Heart left ventricle (tissue), 16 donors: ENCODE data around the gene MAP4K5. TPM values are rescaled to one million over a fixed set of nuclear protein-coding genes. Genes with fewer than 3 reads are reported as not detected.

Source experiments
- ATAC-seq, 4 donors: fragments of 200-7000 bp; cut with Tn5 transposase; one replicate each; pipeline ENCODE4 v1.9.1; 2020 to 2022; ENCODE audit warnings: moderate library complexity in 4 of 4, mild to moderate bottlenecking in 3 of 4, moderate number of reproducible peaks in 1 of 4
- DNase-seq, 5 donors: peaks; one replicate each; pipeline ENCODE4 v3.0.0-alpha.2; 2020
- H3K27ac ChIP-seq, 12 donors: fragments of 200-600 bp; sonication (generic) in 4 of 12; one replicate each; pipeline versions ENCODE4 v1.5.0 to v1.8.0; 2016 to 2022; ENCODE audit warnings: mild to moderate bottlenecking in 2 of 12
- H3K27me3 ChIP-seq, 9 donors: fragments of 200-600 bp; sonication (generic) in 2 of 9; one replicate each; pipeline versions ENCODE4 v1.5.1 to v1.8.0; 2016 to 2022; ENCODE audit warnings: mild to moderate bottlenecking in 3 of 9
- H3K36me3 ChIP-seq, 9 donors: fragments of 200-600 bp; sonication (generic) in 2 of 9; one replicate each; pipeline versions ENCODE4 v1.5.0 to v1.8.0; 2018 to 2022; ENCODE audit warnings: mild to moderate bottlenecking in 2 of 9
- H3K4me1 ChIP-seq, 12 donors: fragments of 200-600 bp; sonication (generic) in 4 of 12; one replicate each; pipeline versions ENCODE4 v1.5.0 to v1.8.0; 2016 to 2022; ENCODE audit warnings: mild to moderate bottlenecking in 3 of 12
- H3K4me3 ChIP-seq, 12 donors: fragments of 200-600 bp; sonication (generic) in 4 of 12; one replicate each; pipeline versions ENCODE4 v1.5.0 to v1.8.0; 2017 to 2022; ENCODE audit warnings: mild to moderate bottlenecking in 9 of 12, moderate library complexity in 4 of 12
- H3K9me3 ChIP-seq, 12 donors: fragments of 200-600 bp; sonication (generic) in 4 of 12; one replicate each; pipeline versions ENCODE4 v1.5.0 to v1.8.0; 2016 to 2022; ENCODE audit warnings: mild to moderate bottlenecking in 1 of 12
- CTCF ChIP-seq, 12 donors: fragments of 200-600 bp; sonication (generic) in 4 of 12; IDR thresholded peaks; one replicate each; pipeline versions ENCODE4 v1.5.0 to v1.8.0; 2018 to 2022; ENCODE audit warnings: antibody characterized with exemption in 12 of 12, mild to moderate bottlenecking in 5 of 12
- POLR2A ChIP-seq, 2 donors: fragments of 450-650 bp; IDR thresholded peaks; one replicate each; pipeline ENCODE4 v1.6.1; 2017; ENCODE audit warnings: antibody characterized with exemption in 2 of 2, mild to moderate bottlenecking in 2 of 2, moderate library complexity in 2 of 2
- WGBS, 4 donors: extraction: QIAGEN DNeasy Blood & Tissue Kit in 2 of 4; methylation state at CpG; one replicate each; pipeline versions ENCODE4 v1.1.5 to v1.1.7; 2013 to 2018; 5-methylcytosine and 5-hydroxymethylcytosine counted together
- intact Hi-C, 10 donors: fragments of 100-400 bp; cut with DNase I; formaldehyde crosslinking; loops; one replicate each; pipeline versions ENCODE4 v1.11.1 to v1.14.2; 2022
- polyA plus RNA-seq, 2 donors: library from polyadenylated mRNA; stranded (reverse); fragments of 200-250 nt; gene quantifications; one replicate each; pipeline ENCODE4 v1.2.3, GENCODE V29; 2013
- total RNA-seq, 9 donors: library from RNA; depleted of rRNA in 2 of 9; stranded (reverse); fragments of >200 nt in 2 of 9; fragmentation: NEBNext Ultra II Directional in 3 of 9; extraction: Animal tissue kit (Norgen Biotek cat#: 25700) in 3 of 9; gene quantifications; one replicate each; pipeline versions ENCODE4 v1.1.0 to v1.2.4, GENCODE V29; 2016 to 2023
- donor health status: ischemic (EF 13 %, LVEDD 7.1; RV severe dilation, severe dysfunction).
- donor health status: healthy with polysubstance abuse.
- donor health status: DM: no; HTN: yes; CAD: no.
- donor health status: DM: no; HTN: no; CAD: no.
- donor health status: ischemic (EF 25% LVEDD 6.9; RV normal size, moderate dysfunction).
- donor health status: ischemic (EF 25% LVEDD 5.7; RV mildly dilated, moderate dysfunction).
- donor health status: healthy.
- donor health status: DM: yes; HTN: yes; CAD: no.
- donor health status: ischemic (EF 35%, LVEDD 5.7; RV mildly dilated, moderate dysfunction).
- donor health status: nonischemic (EF 11% LVEDD 7.7; RV severe dilation, severe dysfunction).
- donor health status: DM: yes; HTN: yes; CAD: no.
- donor health status: PGD.
- donor health status: ischemic (EF 29% LVEDD 5.4; RV normal size, mild dysfunction).
- donor health status: nonischemic (EF 23%, LVEDD 6.1; RV moderate dilation, normal function).

The MAP4K5 gene
- total and polyA plus RNA-seq, 11 donors = 4.7 to 43.3 (median 16.6) TPM

GRCh38 chr14:50432131-50432530 is 100.2 kb downstream of the MAP4K5 start:
- H3K27ac ChIP-seq = no peak overlapping the region
- no peak for ATAC-seq
- intact Hi-C loops = no loop called here
- no peak for DNase-seq
- no peaks in the 10 kb centered on the region for H3K9me3 ChIP-seq
- H3K4me1 ChIP-seq = no peaks in the 10 kb centered on the region
- WGBS, 4 donors = 94 to 100% (median 97%) methylated on average over 1 of the region's 1 CpG
- H3K27me3 ChIP-seq = no peaks in the 10 kb centered on the region
- no peak overlapping the region for H3K4me3 ChIP-seq
- peaks cover 0 to 75% (median 58%) of the 10 kb centered on the region in 9 donors for H3K36me3 ChIP-seq
- TF ChIP-seq POLR2A (IDR thresholded peaks at IDR 0.05) = no peak
- no peak for TF ChIP-seq CTCF (IDR thresholded peaks at IDR 0.05)

GRCh38 chr14:50425816-50426215 is 106.6 kb downstream of the MAP4K5 start:
- Histone ChIP-seq H3K9me3 (no peaks in the 10 kb centered on the region), H3K4me1 (no peaks in the 10 kb centered on the region), H3K36me3 (peaks cover 0 to 90% (median 69%) of the 10 kb centered on the region in 9 donors), H3K4me3 (no peak overlapping the region), H3K27ac (no peak overlapping the region), H3K27me3 (no peaks in the 10 kb centered on the region)
- intact Hi-C loops = loop anchor here in 1 of 10 donors (10.0 kb wide), 1 partner anchor 59 kb away; no protein-coding TSS in a partner anchor
- ATAC-seq (no peak), DNase-seq (no peak)
- WGBS, 4 donors = 82 to 88% (median 84%) methylated on average over 3 of the region's 3 CpGs
- TF ChIP-seq CTCF (IDR thresholded peaks at IDR 0.05) (no peak), POLR2A (IDR thresholded peaks at IDR 0.05) (no peak)

GRCh38 chr14:50425105-50425504 is 107.3 kb downstream of the MAP4K5 start:
- Histone ChIP-seq H3K36me3 (peaks cover 0 to 97% (median 76%) of the 10 kb centered on the region in 9 donors), H3K27ac (no peak overlapping the region), H3K27me3 (no peaks in the 10 kb centered on the region), H3K9me3 (no peaks in the 10 kb centered on the region), H3K4me1 (no peaks in the 10 kb centered on the region), H3K4me3 (no peak overlapping the region)
- ATAC-seq (no peak), DNase-seq (no peak)
- WGBS, 4 donors = 65 to 79% (median 73%) methylated on average over 2 of the region's 2 CpGs
- TF ChIP-seq CTCF (IDR thresholded peaks at IDR 0.05) = no peak
- TF ChIP-seq POLR2A (IDR thresholded peaks at IDR 0.05) = no peak
- intact Hi-C loops = loop anchor here in 1 of 10 donors (10.0 kb wide), 1 partner anchor 60 kb away; no protein-coding TSS in a partner anchor

GRCh38 chr14:50423529-50423928 is 108.8 kb downstream of the MAP4K5 start:
- H3K36me3 ChIP-seq = peaks cover 0 to 100% (median 83%) of the 10 kb centered on the region in 9 donors
- H3K9me3 ChIP-seq = no peaks in the 10 kb centered on the region
- 95 to 99% (median 95%) methylated on average over 3 of the region's 3 CpGs for WGBS, 4 donors
- H3K4me1 ChIP-seq = no peaks in the 10 kb centered on the region
- H3K27ac ChIP-seq = no peak overlapping the region
- no peak for ATAC-seq
- intact Hi-C loops = loop anchor here in 1 of 10 donors (10.0 kb wide), 1 partner anchor 61 kb away; no protein-coding TSS in a partner anchor
- H3K27me3 ChIP-seq = no peaks in the 10 kb centered on the region
- no peak overlapping the region for H3K4me3 ChIP-seq
- TF ChIP-seq CTCF (IDR thresholded peaks at IDR 0.05) (no peak), POLR2A (IDR thresholded peaks at IDR 0.05) (no peak)
- DNase-seq = no peak
